ENCODE measurements around the gene SYPL1. TPM values are rescaled to one million over a fixed set of nuclear protein-coding genes. Genes with fewer than 3 reads are reported as not detected.

SYPL1 gene
- total RNA-seq, 1 donor, result 36.9 TPM

GRCh38 chr7:106104721-106105260 is 7.3 kb downstream of the SYPL1 start:
- Histone ChIP-seq H3K4me1 (ENCODE audit: insufficient read depth, low read length) (peaks cover 6% of the 10 kb centered on the region), H3K27me3 (ENCODE audit: insufficient read depth, low read length) (no peaks in the 10 kb centered on the region), H3K4me3 (ENCODE audit: insufficient read depth, low read length) (no peak overlapping the region), H2AFZ (ENCODE audit: low read length) (no peak overlapping the region), H3K79me2 (ENCODE audit: insufficient read depth, low read length) (peaks cover 96% of the 10 kb centered on the region), H3K36me3 (ENCODE audit: insufficient read depth, low read length) (no peaks in the 10 kb centered on the region), H3K4me2 (ENCODE audit: insufficient read depth, low read length) (no peak overlapping the region), H4K20me1 (ENCODE audit: insufficient read depth, low read length) (peaks cover 22% of the 10 kb centered on the region), H3K9me3 (ENCODE audit: low read depth, low read length) (no peaks in the 10 kb centered on the region), H3K27ac (ENCODE audit: low read depth, low read length) (no peak overlapping the region)
- no peak for DNase-seq (ENCODE audit: insufficient read length, low spot score, missing footprints)
- TF ChIP-seq CTCF (IDR thresholded peaks at IDR 0.05; ENCODE audit: extremely low read depth, low read depth, low read length), result no peak

GRCh38 chr7:106102387-106102966 is 9.6 kb downstream of the SYPL1 start:
- H3K36me3 ChIP-seq (ENCODE audit: insufficient read depth, low read length), result peaks cover 1% of the 10 kb centered on the region
- no peak overlapping the region for H2AFZ ChIP-seq (ENCODE audit: low read length)
- H3K9me3 ChIP-seq (ENCODE audit: low read depth, low read length), result no peaks in the 10 kb centered on the region
- DNase-seq (ENCODE audit: insufficient read length, low spot score, missing footprints), result no peak
- no peak overlapping the region for H3K27ac ChIP-seq (ENCODE audit: low read depth, low read length)
- no peak overlapping the region for H3K4me3 ChIP-seq (ENCODE audit: insufficient read depth, low read length)
- H3K4me2 ChIP-seq (ENCODE audit: insufficient read depth, low read length), result no peak overlapping the region
- peaks cover 6% of the 10 kb centered on the region for H3K4me1 ChIP-seq (ENCODE audit: insufficient read depth, low read length)
- TF ChIP-seq CTCF (IDR thresholded peaks at IDR 0.05; ENCODE audit: extremely low read depth, low read depth, low read length), result no peak
- H3K27me3 ChIP-seq (ENCODE audit: insufficient read depth, low read length), result no peaks in the 10 kb centered on the region
- H4K20me1 ChIP-seq (ENCODE audit: insufficient read depth, low read length), result peaks cover 32% of the 10 kb centered on the region
- H3K79me2 ChIP-seq (ENCODE audit: insufficient read depth, low read length), result peaks cover 91% of the 10 kb centered on the region

GRCh38 chr7:106101726-106102125 is 10.4 kb downstream of the SYPL1 start:
- Histone ChIP-seq H3K4me1 (ENCODE audit: insufficient read depth, low read length) (peaks cover 6% of the 10 kb centered on the region), H2AFZ (ENCODE audit: low read length) (no peak overlapping the region), H3K4me3 (ENCODE audit: insufficient read depth, low read length) (no peak overlapping the region), H3K27ac (ENCODE audit: low read depth, low read length) (no peak overlapping the region), H3K9me3 (ENCODE audit: low read depth, low read length) (no peaks in the 10 kb centered on the region), H4K20me1 (ENCODE audit: insufficient read depth, low read length) (peaks cover 32% of the 10 kb centered on the region), H3K27me3 (ENCODE audit: insufficient read depth, low read length) (no peaks in the 10 kb centered on the region), H3K4me2 (ENCODE audit: insufficient read depth, low read length) (no peak overlapping the region), H3K79me2 (ENCODE audit: insufficient read depth, low read length) (peaks cover 84% of the 10 kb centered on the region), H3K36me3 (ENCODE audit: insufficient read depth, low read length) (peaks cover 9% of the 10 kb centered on the region)
- DNase-seq (ENCODE audit: insufficient read length, low spot score, missing footprints), result no peak
- TF ChIP-seq CTCF (IDR thresholded peaks at IDR 0.05; ENCODE audit: extremely low read depth, low read depth, low read length), result no peak

- H3K9me3 ChIP-seq (ENCODE audit: low read depth, low read length), result no peaks in the 10 kb centered on the region
- TF ChIP-seq CTCF (IDR thresholded peaks at IDR 0.05; ENCODE audit: extremely low read depth, low read depth, low read length), result no peak
- DNase-seq (ENCODE audit: insufficient read length, low spot score, missing footprints), result no peak
- peaks cover 13% of the 10 kb centered on the region for H3K36me3 ChIP-seq (ENCODE audit: insufficient read depth, low read length)
- H3K4me1 ChIP-seq (ENCODE audit: insufficient read depth, low read length), result peaks cover 6% of the 10 kb centered on the region
- no peak overlapping the region for H3K27ac ChIP-seq (ENCODE audit: low read depth, low read length)
- no peak overlapping the region for H3K4me3 ChIP-seq (ENCODE audit: insufficient read depth, low read length)
- peaks cover 78% of the 10 kb centered on the region for H3K79me2 ChIP-seq (ENCODE audit: insufficient read depth, low read length)
- H2AFZ ChIP-seq (ENCODE audit: low read length), result no peak overlapping the region
- no peak overlapping the region for H3K4me2 ChIP-seq (ENCODE audit: insufficient read depth, low read length)
- H4K20me1 ChIP-seq (ENCODE audit: insufficient read depth, low read length), result peaks cover 32% of the 10 kb centered on the region
- H3K27me3 ChIP-seq (ENCODE audit: insufficient read depth, low read length), result no peaks in the 10 kb centered on the region
These were observed 11.1 kb downstream of the SYPL1 start for GRCh38 chr7:106100863-106101629.
